Breast epithelium (tissue), 4 donors: ENCODE results near the gene CEP112. TPM values are rescaled to one million over a fixed set of nuclear protein-coding genes. Genes with fewer than 3 reads are reported as not detected.
A peak's percentile ranks its signal among the peaks of the same experiment; 100 is the strongest.
"Not testable (repeated sequence)": the region's sequence is repeated elsewhere in the genome, so short reads cannot be mapped to it uniquely, and the experiment has no call there.

ENCODE experiments used
- DNase-seq, 2 donors: peaks; one replicate each; pipeline ENCODE4 v3.0.0-alpha.2; 2019; ENCODE audit warnings: low spot score in 2 of 2
- H3K27ac ChIP-seq, 2 donors: fragments of 200-600 bp; sonication (generic) in 1 of 2; one replicate each; pipeline ENCODE4 v1.5.1; 2016 to 2019; ENCODE audit warnings: mild to moderate bottlenecking in 1 of 2
- H3K27me3 ChIP-seq, 2 donors: fragments of 200-600 bp; sonication (generic) in 1 of 2; one replicate each; pipeline versions ENCODE4 v1.5.1 to v1.6.0; 2017 to 2019; ENCODE audit warnings: control low read depth in 1 of 2, mild to moderate bottlenecking in 1 of 2
- H3K36me3 ChIP-seq: fragments of 200-600 bp; one replicate; pipeline ENCODE4 v1.5.1; 2019
- H3K4me1 ChIP-seq, 2 donors: fragments of 200-600 bp; sonication (generic); one replicate each; pipeline ENCODE4 v1.5.1; 2016 to 2019; ENCODE audit warnings: control low read depth in 1 of 2
- H3K4me3 ChIP-seq, 3 donors: fragments of 200-600 bp; sonication (generic); 1 replicate in 2 of 3; 2 replicates in 1 of 3; pipeline ENCODE4 v1.5.1; 2016 to 2019; ENCODE audit warnings: mild to moderate bottlenecking in 3 of 3, moderate library complexity in 2 of 3
- H3K9me3 ChIP-seq, 2 donors: fragments of 200-600 bp; sonication (generic) in 1 of 2; one replicate each; pipeline ENCODE4 v1.5.1; 2016 to 2019; ENCODE audit warnings: control low read depth in 1 of 2
- CTCF ChIP-seq, 3 donors: fragments of 450-650 bp; IDR thresholded peaks; one replicate each; pipeline ENCODE4 v1.5.1; 2016 to 2017; ENCODE audit warnings: antibody characterized with exemption in 3 of 3, mild to moderate bottlenecking in 3 of 3, moderate library complexity in 3 of 3
- POLR2A ChIP-seq: fragments of 450-650 bp; IDR thresholded peaks from one replicate; pipeline ENCODE4 v1.6.1; 2016; ENCODE audit warnings: antibody characterized with exemption, mild to moderate bottlenecking, moderate library complexity
- POLR2AphosphoS5 ChIP-seq, 3 donors: sonication (generic); formaldehyde crosslinking; IDR thresholded peaks; one replicate each; pipeline ENCODE4 v1.6.1; 2017; ENCODE audit warnings: antibody characterized with exemption in 3 of 3
- intact Hi-C: fragments of 100-400 bp; cut with DNase I; formaldehyde crosslinking; loops from one replicate; pipeline ENCODE4 v1.15.1; 2023; ENCODE audit warnings: low total_unique reads
- total RNA-seq, 3 donors: library from RNA; depleted of rRNA; stranded (reverse); fragments of >200 nt; gene quantifications; one replicate each; pipeline ENCODE4 v1.1.0, GENCODE V29; 2016

The CEP112 gene
- total RNA-seq, 3 donors from 2014 or later: 12.9 to 27.2 (median 18.0) TPM

- intact Hi-C loops: no loop called here
- H3K9me3 ChIP-seq: no peaks in the 10 kb centered on the region
- peak overlapping the region; percentile 19 to 39 for H3K27ac ChIP-seq
- no peak overlapping the region for H3K4me3 ChIP-seq
- no peaks in the 10 kb centered on the region for H3K36me3 ChIP-seq
- TF ChIP-seq POLR2A (no peak), CTCF (IDR thresholded peaks at IDR 0.05) (no peak), POLR2AphosphoS5 (IDR thresholded peaks at IDR 0.05) (no peak)
- DNase-seq: no peak
- H3K27me3 ChIP-seq: no peaks in the 10 kb centered on the region
- H3K4me1 ChIP-seq: no peaks in the 10 kb centered on the region
Measured at GRCh38 chr17:65783845-65784334, 408.0 kb downstream of the CEP112 start.

- H3K36me3 ChIP-seq, intact Hi-C loops, H3K9me3 ChIP-seq, DNase-seq, H3K27me3 ChIP-seq, H3K4me1 ChIP-seq, H3K27ac ChIP-seq, H3K4me3 ChIP-seq: not testable (repeated sequence)
Measured at GRCh38 chr17:65782104-65782706, 409.7 kb downstream of the CEP112 start.

DNA sequence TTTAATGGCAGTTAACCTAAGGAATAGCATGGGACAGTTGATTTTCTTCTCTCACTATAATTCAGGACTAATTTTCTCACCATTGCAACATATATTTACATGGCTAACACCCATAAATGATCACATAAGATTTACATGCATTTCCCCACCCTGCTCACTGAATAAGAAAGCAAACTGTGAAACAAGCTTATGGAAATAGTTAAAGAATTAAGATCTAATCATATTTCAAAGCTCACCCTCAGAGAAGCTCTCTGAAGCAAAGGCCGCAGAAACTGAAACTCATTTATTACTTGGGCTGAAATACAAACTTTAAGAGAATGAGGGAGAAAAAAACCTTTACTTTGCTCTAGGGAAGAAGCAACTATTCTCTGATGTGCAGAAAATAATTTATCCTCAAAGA lies 411.8 kb downstream of the CEP112 start:
- H3K36me3 ChIP-seq: no peaks in the 10 kb centered on the region
- H3K4me1 ChIP-seq: no peaks in the 10 kb centered on the region
- no peak for TF ChIP-seq POLR2AphosphoS5 (IDR thresholded peaks at IDR 0.05)
- H3K27me3 ChIP-seq: no peaks in the 10 kb centered on the region
- no peak for DNase-seq
- intact Hi-C loops: no loop called here
- H3K27ac ChIP-seq: no peak overlapping the region
- H3K9me3 ChIP-seq: no peaks in the 10 kb centered on the region
- H3K4me3 ChIP-seq: no peak overlapping the region

DNA sequence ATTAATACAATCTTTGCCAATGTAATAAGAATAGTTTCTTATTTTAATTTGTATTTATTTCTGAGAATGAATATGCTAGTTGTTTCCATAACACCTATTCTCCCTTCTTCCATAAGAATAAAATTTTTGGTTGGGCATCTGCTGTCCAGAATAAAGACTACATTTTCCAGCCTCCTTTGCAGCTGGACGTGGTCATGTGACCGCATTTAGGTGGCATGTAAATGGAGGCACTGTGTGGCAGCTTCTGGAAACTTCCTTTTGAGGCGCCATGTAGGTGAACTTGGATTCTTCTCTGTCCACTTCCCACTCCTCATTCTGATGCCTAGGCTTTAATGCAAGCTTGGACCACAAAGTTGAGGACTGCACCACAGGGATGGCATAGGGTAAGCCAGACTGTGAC lies 415.0 kb downstream of the CEP112 start:
- intact Hi-C loops: no loop called here
- Histone ChIP-seq H3K36me3 (no peaks in the 10 kb centered on the region), H3K27me3 (no peaks in the 10 kb centered on the region), H3K27ac (no peak overlapping the region), H3K4me3 (no peak overlapping the region), H3K9me3 (no peaks in the 10 kb centered on the region), H3K4me1 (no peaks in the 10 kb centered on the region)
- DNase-seq: no peak
- TF ChIP-seq CTCF (IDR thresholded peaks at IDR 0.05) (no peak), POLR2AphosphoS5 (IDR thresholded peaks at IDR 0.05) (no peak), POLR2A (no peak)

- DNase-seq: no peak
- intact Hi-C loops: no loop called here
- H3K9me3 ChIP-seq: no peaks in the 10 kb centered on the region
- no peaks in the 10 kb centered on the region for H3K27me3 ChIP-seq
- no peak for TF ChIP-seq POLR2A
- no peak for TF ChIP-seq CTCF (IDR thresholded peaks at IDR 0.05)
- TF ChIP-seq POLR2AphosphoS5 (IDR thresholded peaks at IDR 0.05): no peak
- no peak overlapping the region for H3K27ac ChIP-seq
- no peaks in the 10 kb centered on the region for H3K4me1 ChIP-seq
- H3K4me3 ChIP-seq: no peak overlapping the region
- H3K36me3 ChIP-seq: no peaks in the 10 kb centered on the region
Measured at GRCh38 chr17:65774787-65775186, 417.1 kb downstream of the CEP112 start.

GRCh38 chr17:65772989-65773388 lies 418.9 kb downstream of the CEP112 start:
- Histone ChIP-seq H3K9me3 (no peaks in the 10 kb centered on the region), H3K27me3 (no peaks in the 10 kb centered on the region), H3K4me3 (no peak overlapping the region), H3K4me1 (no peaks in the 10 kb centered on the region), H3K27ac (no peak overlapping the region), H3K36me3 (no peaks in the 10 kb centered on the region)
- no peak for DNase-seq
- TF ChIP-seq POLR2A: no peak
- TF ChIP-seq CTCF (IDR thresholded peaks at IDR 0.05): no peak
- no peak for TF ChIP-seq POLR2AphosphoS5 (IDR thresholded peaks at IDR 0.05)
- intact Hi-C loops: no loop called here
